ENCODE results near the gene CASZ1. TPM values are rescaled to one million over a fixed set of nuclear protein-coding genes. Genes with fewer than 3 reads are reported as not detected.

The CASZ1 gene
- total RNA-seq, 4 donors from 2014 or later: 13.1 to 33.7 (median 20.9) TPM

- peak overlapping the region in 1 of 4 donors; percentile 58 for H3K27ac ChIP-seq
- H3K27me3 ChIP-seq: no peaks in the 10 kb centered on the region
- peaks cover 0 to 36% (median 11%) of the 10 kb centered on the region in 3 donors for H3K36me3 ChIP-seq
- peaks cover 50 to 70% (median 51%) of the 10 kb centered on the region in 3 donors for H3K4me1 ChIP-seq
- 87% methylated on average over 13 to 16 of the region's 17 CpGs for WGBS, 2 donors
- intact Hi-C loops (cut with DNase I): no loop called here
- H3K4me3 ChIP-seq: no peak overlapping the region
- TF ChIP-seq CTCF (IDR thresholded peaks at IDR 0.05) (no peak), POLR2A (IDR thresholded peaks at IDR 0.05) (no peak)
- DNase-seq: no peak
- H3K9me3 ChIP-seq: no peaks in the 10 kb centered on the region
These were observed 35.6 kb downstream of the CASZ1 start for GRCh38 chr1:10760566-10761502.

DNA sequence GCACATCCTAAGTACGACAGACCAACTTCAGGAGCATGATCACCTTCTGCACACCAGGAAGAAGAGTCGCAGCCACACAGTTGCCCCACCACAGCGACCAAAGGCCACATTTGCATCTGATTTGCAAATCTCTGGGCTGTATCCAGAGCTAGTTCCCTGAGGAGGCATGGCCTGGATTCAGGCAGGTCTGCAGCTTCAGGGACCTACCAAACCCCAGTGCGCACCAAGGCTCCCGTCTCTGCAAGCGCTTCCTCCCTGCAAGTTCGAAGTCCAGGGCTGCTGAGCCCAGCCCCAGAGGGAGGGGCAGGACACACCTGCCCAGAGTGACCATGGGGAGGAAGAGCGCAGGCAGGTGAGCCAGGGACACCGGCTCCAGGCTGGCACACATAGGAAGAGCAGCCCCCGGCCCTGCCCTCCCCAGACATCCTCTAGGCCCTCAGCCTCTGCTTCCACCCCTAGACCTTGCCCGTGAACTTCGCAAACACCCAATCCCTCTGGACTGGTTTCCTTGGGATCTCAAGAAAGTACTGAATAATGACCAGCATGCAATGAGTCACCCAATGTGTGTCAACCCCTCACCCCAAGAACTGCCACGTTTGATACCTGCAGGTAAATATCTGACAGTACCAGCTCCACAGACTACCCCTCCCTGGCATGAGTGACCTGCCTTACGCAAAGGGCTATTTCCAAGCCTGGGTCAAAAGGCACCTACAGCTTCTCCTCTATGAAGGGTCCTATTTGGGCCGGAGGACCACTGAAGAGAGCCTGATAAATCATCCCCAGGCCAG, 36.8 kb downstream of the CASZ1 start:
- H3K27me3 ChIP-seq: no peaks in the 10 kb centered on the region
- no peak overlapping the region for H3K27ac ChIP-seq
- no peaks in the 10 kb centered on the region for H3K9me3 ChIP-seq
- no peak for TF ChIP-seq POLR2A (IDR thresholded peaks at IDR 0.05)
- no peak for TF ChIP-seq CTCF (IDR thresholded peaks at IDR 0.05)
- DNase-seq: no peak
- 71 to 72% methylated on average over 2 to 8 of the region's 15 CpGs for WGBS, 2 donors
- peaks cover 43 to 70% (median 45%) of the 10 kb centered on the region in 3 donors for H3K4me1 ChIP-seq
- intact Hi-C loops (cut with DNase I): no loop called here
- peaks cover 0 to 44% (median 11%) of the 10 kb centered on the region in 3 donors for H3K36me3 ChIP-seq
- no peak overlapping the region for H3K4me3 ChIP-seq

GRCh38 chr1:10756842-10757241, 39.6 kb downstream of the CASZ1 start:
- WGBS, 2 donors: 82 to 88% methylated on average over 5 to 9 of the region's 10 CpGs
- intact Hi-C loops (cut with DNase I): no loop called here
- H3K9me3 ChIP-seq: no peaks in the 10 kb centered on the region
- no peaks in the 10 kb centered on the region for H3K27me3 ChIP-seq
- no peak for DNase-seq
- no peak for TF ChIP-seq CTCF (IDR thresholded peaks at IDR 0.05)
- TF ChIP-seq POLR2A (IDR thresholded peaks at IDR 0.05): no peak
- peaks cover 0 to 60% (median 11%) of the 10 kb centered on the region in 3 donors for H3K36me3 ChIP-seq
- no peak overlapping the region for H3K4me3 ChIP-seq
- H3K4me1 ChIP-seq: peaks cover 25 to 46% (median 25%) of the 10 kb centered on the region in 3 donors
- H3K27ac ChIP-seq: peak overlapping the region in 3 of 4 donors; percentile 55 to 75 (median 70)

DNA sequence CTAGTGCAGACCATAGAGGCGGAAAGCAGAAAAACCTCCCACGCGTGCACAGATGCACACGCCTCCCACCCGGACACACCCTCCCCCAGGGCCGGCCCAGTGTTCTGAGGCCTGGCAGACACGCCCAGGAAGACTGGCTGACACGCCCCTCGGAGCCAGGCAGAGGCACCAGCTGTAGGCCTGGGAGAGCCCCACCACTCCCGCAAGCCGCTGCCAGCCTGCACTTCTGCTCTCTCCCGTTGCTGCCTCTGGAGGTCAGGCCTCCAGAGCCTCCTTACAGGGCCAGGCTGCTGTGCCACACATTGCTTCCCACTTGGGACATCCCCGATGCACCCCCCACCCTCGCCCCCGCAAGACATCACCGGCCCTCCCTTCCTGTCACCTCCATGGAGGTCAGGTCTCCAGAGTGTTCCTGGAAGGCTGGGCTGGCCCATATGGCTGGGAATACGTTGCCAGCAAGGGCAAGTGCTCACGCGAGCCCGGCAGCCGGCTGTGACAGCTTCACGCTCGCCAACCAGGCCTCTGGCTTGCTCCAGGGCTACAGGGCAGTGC, 40.4 kb downstream of the CASZ1 start:
- Histone ChIP-seq H3K4me1 (peaks cover 17 to 42% (median 18%) of the 10 kb centered on the region in 3 donors), H3K9me3 (no peaks in the 10 kb centered on the region), H3K27ac (peak overlapping the region; percentile 55 to 75 (median 67)), H3K27me3 (no peaks in the 10 kb centered on the region), H3K36me3 (peaks cover 0 to 68% (median 11%) of the 10 kb centered on the region in 3 donors), H3K4me3 (no peak overlapping the region)
- intact Hi-C loops (cut with DNase I): no loop called here
- WGBS, 2 donors: 0 to 27% methylated on average over 3 to 6 of the region's 23 CpGs
- DNase-seq: no peak
- TF ChIP-seq POLR2A (IDR thresholded peaks at IDR 0.05): no peak
- no peak for TF ChIP-seq CTCF (IDR thresholded peaks at IDR 0.05)

Measured in esophagus squamous epithelium (tissue), 5 donors.